ENCODE results near the gene KLF9.

GRCh38 chr9:70450738-70451137, 36.3 kb upstream of the KLF9 start:
- TF ChIP-seq EZH2 (IDR thresholded peaks at IDR 0.05; ENCODE audit: insufficient read depth, poor library complexity, severe bottlenecking) (no peak), EZH2phosphoT487 (IDR thresholded peaks at IDR 0.05; ENCODE audit: insufficient read depth, low read depth) (no peak)

Data from GM23248 (cell line).